Sigmoid colon (tissue), 4 donors: ENCODE results near the gene DENND2A.

Experiments
- EP300 ChIP-seq, 4 donors: sonication (generic); formaldehyde crosslinking; IDR thresholded peaks; one replicate each; pipeline ENCODE4 v1.6.1; 2017; ENCODE audit warnings: antibody characterized with exemption in 4 of 4
- POLR2A ChIP-seq, 2 donors: fragments of 450-650 bp; IDR thresholded peaks; one replicate each; pipeline ENCODE4 v1.6.1; 2016; ENCODE audit warnings: antibody characterized with exemption in 2 of 2, mild to moderate bottlenecking in 2 of 2, moderate library complexity in 2 of 2
- POLR2AphosphoS5 ChIP-seq, 4 donors: sonication (generic); formaldehyde crosslinking; IDR thresholded peaks; one replicate each; pipeline ENCODE4 v1.6.1; 2017; ENCODE audit warnings: antibody characterized with exemption in 4 of 4
- TF ChIP-seq, protein P1 (sequence below), 4 experiments: fragments of 450-650 bp in 3 of 4; fragments of 200-600 bp in 1 of 4; IDR thresholded peaks; one replicate each; pipeline ENCODE4 v1.5.1; 2016 to 2019; ENCODE audit warnings: antibody characterized with exemption in 4 of 4, mild to moderate bottlenecking in 3 of 4, moderate library complexity in 2 of 4

DNA sequence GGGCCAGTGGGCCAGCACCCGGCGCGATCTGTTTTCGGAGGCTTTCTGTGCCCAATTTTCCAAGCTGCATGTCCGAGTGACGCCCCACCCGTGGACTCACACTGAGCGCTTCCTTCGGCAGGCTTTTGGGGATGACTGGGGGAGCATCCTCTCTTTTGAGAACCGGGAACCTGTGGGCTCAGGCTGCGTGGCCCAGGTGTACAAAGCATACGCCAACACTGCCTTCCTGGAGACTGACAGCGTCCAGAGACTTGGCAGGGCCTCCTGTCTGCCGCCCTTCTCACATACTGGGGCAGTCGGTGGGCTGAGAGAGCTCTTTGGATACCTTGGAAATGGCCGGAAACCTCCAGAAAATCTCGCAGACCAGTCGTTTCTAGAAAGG lies 33.2 kb upstream of the DENND2A start:
- TF ChIP-seq, protein P1, sequence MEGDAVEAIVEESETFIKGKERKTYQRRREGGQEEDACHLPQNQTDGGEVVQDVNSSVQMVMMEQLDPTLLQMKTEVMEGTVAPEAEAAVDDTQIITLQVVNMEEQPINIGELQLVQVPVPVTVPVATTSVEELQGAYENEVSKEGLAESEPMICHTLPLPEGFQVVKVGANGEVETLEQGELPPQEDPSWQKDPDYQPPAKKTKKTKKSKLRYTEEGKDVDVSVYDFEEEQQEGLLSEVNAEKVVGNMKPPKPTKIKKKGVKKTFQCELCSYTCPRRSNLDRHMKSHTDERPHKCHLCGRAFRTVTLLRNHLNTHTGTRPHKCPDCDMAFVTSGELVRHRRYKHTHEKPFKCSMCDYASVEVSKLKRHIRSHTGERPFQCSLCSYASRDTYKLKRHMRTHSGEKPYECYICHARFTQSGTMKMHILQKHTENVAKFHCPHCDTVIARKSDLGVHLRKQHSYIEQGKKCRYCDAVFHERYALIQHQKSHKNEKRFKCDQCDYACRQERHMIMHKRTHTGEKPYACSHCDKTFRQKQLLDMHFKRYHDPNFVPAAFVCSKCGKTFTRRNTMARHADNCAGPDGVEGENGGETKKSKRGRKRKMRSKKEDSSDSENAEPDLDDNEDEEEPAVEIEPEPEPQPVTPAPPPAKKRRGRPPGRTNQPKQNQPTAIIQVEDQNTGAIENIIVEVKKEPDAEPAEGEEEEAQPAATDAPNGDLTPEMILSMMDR (IDR thresholded peaks at IDR 0.05), result no peak
- TF ChIP-seq POLR2AphosphoS5 (IDR thresholded peaks at IDR 0.05) (no peak), POLR2A (IDR thresholded peaks at IDR 0.05) (no peak), EP300 (IDR thresholded peaks at IDR 0.05) (no peak)
